HepG2 (cell line): ENCODE data around the gene MCFD2. TPM values are rescaled to one million over a fixed set of nuclear protein-coding genes. Genes with fewer than 3 reads are reported as not detected.

Experiments
- ATAC-seq: fragments of 200-7000 bp; cut with Tn5 transposase; 3 replicates; pipeline ENCODE4 v1.9.1; 2020; ENCODE audit warnings: mild to moderate bottlenecking, moderate library complexity
- BruUV-seq: library from RNA; stranded (reverse); fragments of 400-500 nt; replicated peaks from 2 replicates; lab custom pipeline; 2021; lab: Mats Ljungman, UMichigan
- CTCF ChIA-PET: fragments of 300-600 bp; formaldehyde crosslinking; extraction: SDS; loops from one replicate; lab custom pipeline; 2021; ENCODE audit warnings: low total read pairs, inconsistent platforms, low intra/inter-chr PET ratio; lab: Yijun Ruan, JAX
- POLR2A ChIA-PET: fragments of 350-600 bp; sonication (Branson Sonifier 250); formaldehyde crosslinking; loops from one replicate; lab custom pipeline; 2020; ENCODE audit warnings: antibody characterized with exemption, inconsistent platforms; lab: Yijun Ruan, JAX
- DNase-seq: peaks from one replicate; pipeline ENCODE4 v3.0.0-alpha.2; 2015; ENCODE audit warnings: low spot score
- FAIRE-seq: peaks from 3 replicates; lab custom pipeline; 2011; peaks lifted over from hg19 to GRCh38; lab: Jason Lieb, UNC
- H2AFZ ChIP-seq: one replicate; pipeline ENCODE4 v1.6.1; 2011; ENCODE audit warnings: low read length, inconsistent platforms
- H3K27ac ChIP-seq: fragments of 300-600 bp; 3 replicates; pipeline ENCODE4 v1.8.0; 2011; ENCODE audit warnings: mixed run types, mild to moderate bottlenecking, mixed read lengths, low read length, inconsistent platforms; ENCODE audit not compliant: insufficient read depth; ENCODE audit errors: extremely low read length
- H3K27me3 ChIP-seq, 2 experiments: fragments of 200-600 bp in 1 of 2; 2 replicates in 1 of 2; 3 replicates in 1 of 2; pipeline versions ENCODE4 v1.6.0 to v1.8.0; 2011; ENCODE audit warnings: low read length in 2 of 2, mild to moderate bottlenecking in 2 of 2, moderate library complexity in 2 of 2, inconsistent platforms in 1 of 2; ENCODE audit not compliant: insufficient read depth in 2 of 2, control insufficient read depth in 1 of 2
- H3K36me3 ChIP-seq, 2 experiments: fragments of 200-600 bp in 1 of 2; replicated peaks in 1 of 2; 2 replicates in 1 of 2; 3 replicates in 1 of 2; pipeline versions ENCODE4 v1.5.1 to v1.8.0; 2011; ENCODE audit warnings: low read length in 2 of 2, inconsistent platforms in 1 of 2; ENCODE audit not compliant: insufficient read depth in 2 of 2, control insufficient read depth in 1 of 2
- H3K4me1 ChIP-seq: 2 replicates; pipeline ENCODE4 v1.5.1; 2012; ENCODE audit warnings: low read length, inconsistent platforms; ENCODE audit not compliant: insufficient read depth
- H3K4me2 ChIP-seq: 2 replicates; pipeline ENCODE4 v1.6.0; 2011; ENCODE audit warnings: low read depth, low read length, inconsistent platforms
- H3K4me3 ChIP-seq, 3 experiments: fragments of 200-600 bp in 1 of 3; sonication (generic), shearing (Covaris generic) in 1 of 3; replicated peaks in 1 of 3; 2 replicates each; pipeline ENCODE4 v1.5.1; 2011 to 2016; ENCODE audit warnings: low read length in 3 of 3, inconsistent platforms in 2 of 3, low read depth in 2 of 3, mild to moderate bottlenecking in 2 of 3, control low read depth in 1 of 3, mixed read lengths in 1 of 3; ENCODE audit not compliant: insufficient read depth in 1 of 3
- H3K79me2 ChIP-seq: one replicate; pipeline ENCODE4 v1.6.1; 2011; ENCODE audit warnings: low read length, inconsistent platforms; ENCODE audit not compliant: insufficient read depth
- H3K9ac ChIP-seq: 2 replicates; pipeline ENCODE4 v1.6.0; 2011; ENCODE audit warnings: mild to moderate bottlenecking, low read depth, low read length, inconsistent platforms; ENCODE audit not compliant: insufficient read depth
- H3K9me3 ChIP-seq: 2 replicates; pipeline ENCODE4 v1.5.1; 2012; ENCODE audit warnings: mild to moderate bottlenecking, low read length
- H4K20me1 ChIP-seq: 2 replicates; pipeline ENCODE4 v1.6.0; 2011; ENCODE audit warnings: inconsistent platforms, mild to moderate bottlenecking, low read length, moderate library complexity; ENCODE audit not compliant: insufficient read depth
- ATAD3A ChIP-seq: sonication (generic); formaldehyde crosslinking; IDR thresholded peaks from 2 replicates; pipeline ENCODE4 v1.4.0; 2020; ENCODE audit warnings: missing genetic modification reagents
- HNRNPUL1 ChIP-seq: fragments of 200-400 bp; formaldehyde crosslinking; IDR thresholded peaks from 2 replicates; pipeline ENCODE4 v1.6.1; 2017; ENCODE audit warnings: low read depth, mild to moderate bottlenecking, low read length, moderate library complexity
- KLF15 ChIP-seq: sonication (generic); formaldehyde crosslinking; IDR thresholded peaks from 2 replicates; pipeline ENCODE4 v1.8.1; 2023; ENCODE audit warnings: borderline replicate concordance, mild to moderate bottlenecking, inconsistent platforms, missing genetic modification reagents, mixed read lengths
- MTA3 ChIP-seq: sonication (generic); formaldehyde crosslinking; IDR thresholded peaks from 2 replicates; pipeline ENCODE4 v1.4.0; 2020; ENCODE audit warnings: missing genetic modification reagents
- ZEB1 ChIP-seq: IDR thresholded peaks from 2 replicates; pipeline ENCODE4 v1.6.1; 2012; ENCODE audit warnings: mild to moderate bottlenecking, low read depth, inconsistent platforms; ENCODE audit not compliant: insufficient replicate concordance
- ZNF263 ChIP-seq: sonication (generic); formaldehyde crosslinking; IDR thresholded peaks from 2 replicates; pipeline ENCODE4 v1.4.0; 2020; ENCODE audit warnings: missing genetic modification reagents
- ZNF337 ChIP-seq: sonication (generic); formaldehyde crosslinking; IDR thresholded peaks from 2 replicates; pipeline ENCODE4 v1.5.1; 2020; ENCODE audit warnings: missing genetic modification reagents, low read depth, mild to moderate bottlenecking, borderline replicate concordance
- ZNF33B ChIP-seq: sonication (generic); formaldehyde crosslinking; IDR thresholded peaks from 2 replicates; pipeline ENCODE4 v1.5.1; 2020; ENCODE audit warnings: mild to moderate bottlenecking, missing genetic modification reagents
- ZNF563 ChIP-seq: sonication (generic); formaldehyde crosslinking; IDR thresholded peaks from 2 replicates; pipeline ENCODE4 v1.8.0; 2022; ENCODE audit warnings: mild to moderate bottlenecking, moderate library complexity, missing genetic modification reagents
- WGBS: methylation state at CpG from one replicate; pipeline ENCODE4 v1.1.6; 2017; ENCODE audit warnings: low lambda C conversion rate; 5-methylcytosine and 5-hydroxymethylcytosine counted together
- in situ Hi-C: cut with HindIII; loops from 2 replicates; pipeline ENCODE4 v1.10.0; 2017; ENCODE audit warnings: low pct_unique_long_range_greater_than_20kb; ENCODE audit not compliant: extremely low pct_ligation_motif_present
- intact Hi-C: fragments of 100-400 bp; cut with micrococcal nuclease; formaldehyde crosslinking; loops from one replicate; pipeline ENCODE4 v1.10.0; 2022; ENCODE audit not compliant: unreplicated experiment
- polyA plus RNA-seq, 8 experiments: library from polyadenylated mRNA; depleted of rRNA in 3 of 8; stranded (reverse) in 7 of 8; unstranded in 1 of 8; fragments of >200 nt; fragmentation: Illumina TruSeq in 4 of 8; extraction: Trizol in 4 of 8; gene quantifications; 2 replicates each; pipeline versions ENCODE4 v1.2.1 to v1.2.3, GENCODE V29; 2011 to 2016; ENCODE audit warnings: low read depth in 4 of 8, missing spikeins in 1 of 8, mixed read lengths in 1 of 8; ENCODE audit not compliant: insufficient read depth in 1 of 8
- total RNA-seq, 5 experiments: library from RNA; depleted of rRNA; stranded (reverse); fragments of >200 nt; fragmentation: Illumina TruSeq; extraction: Trizol; gene quantifications; 2 replicates each; pipeline ENCODE4 v1.2.3, GENCODE V29; 2016; ENCODE audit warnings: low read depth in 1 of 5
- TF ChIP-seq, protein P1 (sequence below): fragments of 450-650 bp; IDR thresholded peaks from 2 replicates; pipeline ENCODE4 v1.6.1; 2016
- TF ChIP-seq, protein P2 (sequence below): sonication (generic); formaldehyde crosslinking; conservative IDR thresholded peaks from 2 replicates; pipeline ENCODE4 v1.4.0; 2020; ENCODE audit warnings: missing genetic modification reagents
- TF ChIP-seq, protein P3 (sequence below): sonication (generic); formaldehyde crosslinking; IDR thresholded peaks from 2 replicates; pipeline ENCODE4 v1.5.1; 2020; ENCODE audit warnings: mild to moderate bottlenecking, moderate library complexity, missing genetic modification reagents

MCFD2 gene
- total and polyA plus RNA-seq, 2 of the 13 experiments (the other 11 are each of a cell fraction or from before 2014, with no cell fraction given): 183 to 232 TPM

DNA sequence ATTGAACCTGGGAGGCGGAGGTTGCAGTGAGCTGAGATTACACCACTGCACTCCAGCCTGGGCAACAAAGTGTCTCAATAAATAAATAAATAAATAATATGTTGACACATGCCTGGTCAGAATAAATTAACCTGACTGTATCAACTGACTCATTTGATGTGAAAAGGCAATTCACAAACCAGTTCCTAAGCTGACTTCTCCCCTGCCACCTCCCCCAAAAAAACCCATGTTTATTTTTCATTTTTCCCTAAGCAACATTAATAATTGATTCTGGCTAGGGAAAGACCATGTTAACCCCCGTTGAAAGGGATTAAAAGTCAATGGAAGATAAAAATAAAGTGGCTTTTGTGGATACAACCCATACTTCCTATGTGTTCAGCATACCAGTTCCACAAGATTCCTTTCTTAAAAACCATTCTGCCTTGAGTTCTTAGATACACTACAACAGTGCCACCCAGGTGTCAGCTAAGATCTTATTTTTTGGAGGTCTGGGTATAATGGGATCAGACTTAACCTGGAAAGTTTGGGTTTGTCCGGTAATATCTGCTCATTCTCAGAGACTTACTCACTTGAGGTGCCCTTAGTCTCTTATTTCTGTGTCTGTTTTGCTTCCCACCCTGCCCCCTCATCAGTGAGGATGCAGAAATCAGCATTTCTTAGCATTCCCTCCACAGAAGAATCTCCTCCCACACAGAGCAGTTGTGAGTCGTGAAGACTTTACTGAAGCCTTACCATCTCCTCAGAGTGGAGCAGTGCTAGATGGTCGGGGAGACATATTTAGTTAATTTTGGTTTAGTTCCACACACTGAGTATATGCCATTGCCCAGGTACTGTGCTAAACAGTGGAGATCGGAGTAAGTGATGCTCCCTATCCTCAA, 10.1 kb upstream of the MCFD2 start:
- Histone ChIP-seq H2AFZ (no peak overlapping the region), H3K4me3 (no peak overlapping the region), H3K9ac (no peak overlapping the region), H3K27ac (no peak overlapping the region), H3K27me3 (no peaks in the 10 kb centered on the region), H3K36me3 (no peaks in the 10 kb centered on the region), H4K20me1 (no peaks in the 10 kb centered on the region), H3K4me2 (no peak overlapping the region), H3K4me1 (peaks cover 16% of the 10 kb centered on the region), H3K79me2 (no peaks in the 10 kb centered on the region), H3K9me3 (peaks cover 19% of the 10 kb centered on the region)
- no peak for DNase-seq
- CTCF ChIA-PET: no interaction called here
- no peak for ATAC-seq
- 95% methylated on average over 6 of the region's 6 CpGs for WGBS
- no peak for FAIRE-seq
- POLR2A ChIA-PET: interaction anchor here (1.6 kb wide), 1 partner anchor 9 kb away, joined by 5 read pairs; no protein-coding TSS in a partner anchor
- in situ Hi-C loops: no loop called here
- TF ChIP-seq, protein P1, sequence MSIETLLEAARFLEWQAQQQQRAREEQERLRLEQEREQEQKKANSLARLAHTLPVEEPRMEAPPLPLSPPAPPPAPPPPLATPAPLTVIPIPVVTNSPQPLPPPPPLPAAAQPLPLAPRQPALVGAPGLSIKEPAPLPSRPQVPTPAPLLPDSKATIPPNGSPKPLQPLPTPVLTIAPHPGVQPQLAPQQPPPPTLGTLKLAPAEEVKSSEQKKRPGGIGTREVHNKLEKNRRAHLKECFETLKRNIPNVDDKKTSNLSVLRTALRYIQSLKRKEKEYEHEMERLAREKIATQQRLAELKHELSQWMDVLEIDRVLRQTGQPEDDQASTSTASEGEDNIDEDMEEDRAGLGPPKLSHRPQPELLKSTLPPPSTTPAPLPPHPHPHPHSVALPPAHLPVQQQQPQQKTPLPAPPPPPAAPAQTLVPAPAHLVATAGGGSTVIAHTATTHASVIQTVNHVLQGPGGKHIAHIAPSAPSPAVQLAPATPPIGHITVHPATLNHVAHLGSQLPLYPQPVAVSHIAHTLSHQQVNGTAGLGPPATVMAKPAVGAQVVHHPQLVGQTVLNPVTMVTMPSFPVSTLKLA: no peak
- TF ChIP-seq KLF15 (CRISPR knock-in tag) (no peak), ZNF33B (CRISPR knock-in tag) (no peak), HNRNPUL1 (no peak)
- no TSS peak for BruUV-seq
- intact Hi-C loops: no loop called here

DNA sequence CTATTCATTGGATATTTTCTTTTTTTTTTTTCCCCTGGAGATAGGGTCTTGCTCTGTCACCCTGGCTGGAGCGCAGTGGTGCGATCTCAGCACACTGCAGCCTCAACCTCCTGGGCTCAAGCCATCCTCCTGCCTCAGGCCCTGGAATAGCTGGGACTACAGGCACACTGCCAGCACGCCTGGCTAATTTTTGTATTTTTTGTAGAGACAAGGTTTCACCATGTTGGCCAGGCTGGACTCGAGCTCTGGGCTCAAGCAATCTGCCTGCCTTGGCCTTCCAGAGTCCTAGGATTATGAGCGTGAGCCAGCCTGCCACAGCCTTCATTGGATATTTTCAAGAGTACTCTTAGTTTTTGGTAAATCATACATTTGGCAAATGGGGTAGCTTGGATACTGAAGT, 9.0 kb upstream of the MCFD2 start:
- in situ Hi-C loops: no loop called here
- no peaks in the 10 kb centered on the region; a peak in 1 of 5 replicates for H3K36me3 ChIP-seq
- no peaks in the 10 kb centered on the region for H4K20me1 ChIP-seq
- no peak overlapping the region for H3K4me3 ChIP-seq
- H3K27ac ChIP-seq: no peak overlapping the region
- no peaks in the 10 kb centered on the region for H3K27me3 ChIP-seq
- FAIRE-seq (no peak), ATAC-seq (no peak), DNase-seq (no peak)
- intact Hi-C loops: no loop called here
- no peak overlapping the region for H3K4me2 ChIP-seq
- 95% methylated on average over 5 of the region's 5 CpGs for WGBS
- ChIA-PET CTCF (no interaction called here), POLR2A (interaction anchor here (1.6 kb wide), 1 partner anchor 8 kb away, joined by 5 read pairs; no protein-coding TSS in a partner anchor)
- H3K4me1 ChIP-seq: peaks cover 16% of the 10 kb centered on the region
- no peaks in the 10 kb centered on the region for H3K79me2 ChIP-seq
- no peak overlapping the region for H3K9ac ChIP-seq
- BruUV-seq: no TSS peak
- peaks cover 19% of the 10 kb centered on the region for H3K9me3 ChIP-seq
- no peak overlapping the region for H2AFZ ChIP-seq
- no peak for TF ChIP-seq ATAD3A
- TF ChIP-seq, protein P2, sequence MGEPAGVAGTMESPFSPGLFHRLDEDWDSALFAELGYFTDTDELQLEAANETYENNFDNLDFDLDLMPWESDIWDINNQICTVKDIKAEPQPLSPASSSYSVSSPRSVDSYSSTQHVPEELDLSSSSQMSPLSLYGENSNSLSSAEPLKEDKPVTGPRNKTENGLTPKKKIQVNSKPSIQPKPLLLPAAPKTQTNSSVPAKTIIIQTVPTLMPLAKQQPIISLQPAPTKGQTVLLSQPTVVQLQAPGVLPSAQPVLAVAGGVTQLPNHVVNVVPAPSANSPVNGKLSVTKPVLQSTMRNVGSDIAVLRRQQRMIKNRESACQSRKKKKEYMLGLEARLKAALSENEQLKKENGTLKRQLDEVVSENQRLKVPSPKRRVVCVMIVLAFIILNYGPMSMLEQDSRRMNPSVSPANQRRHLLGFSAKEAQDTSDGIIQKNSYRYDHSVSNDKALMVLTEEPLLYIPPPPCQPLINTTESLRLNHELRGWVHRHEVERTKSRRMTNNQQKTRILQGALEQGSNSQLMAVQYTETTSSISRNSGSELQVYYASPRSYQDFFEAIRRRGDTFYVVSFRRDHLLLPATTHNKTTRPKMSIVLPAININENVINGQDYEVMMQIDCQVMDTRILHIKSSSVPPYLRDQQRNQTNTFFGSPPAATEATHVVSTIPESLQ: no peak
- no peak for TF ChIP-seq ZNF263
- no peak for TF ChIP-seq MTA3
- TF ChIP-seq, protein P3, sequence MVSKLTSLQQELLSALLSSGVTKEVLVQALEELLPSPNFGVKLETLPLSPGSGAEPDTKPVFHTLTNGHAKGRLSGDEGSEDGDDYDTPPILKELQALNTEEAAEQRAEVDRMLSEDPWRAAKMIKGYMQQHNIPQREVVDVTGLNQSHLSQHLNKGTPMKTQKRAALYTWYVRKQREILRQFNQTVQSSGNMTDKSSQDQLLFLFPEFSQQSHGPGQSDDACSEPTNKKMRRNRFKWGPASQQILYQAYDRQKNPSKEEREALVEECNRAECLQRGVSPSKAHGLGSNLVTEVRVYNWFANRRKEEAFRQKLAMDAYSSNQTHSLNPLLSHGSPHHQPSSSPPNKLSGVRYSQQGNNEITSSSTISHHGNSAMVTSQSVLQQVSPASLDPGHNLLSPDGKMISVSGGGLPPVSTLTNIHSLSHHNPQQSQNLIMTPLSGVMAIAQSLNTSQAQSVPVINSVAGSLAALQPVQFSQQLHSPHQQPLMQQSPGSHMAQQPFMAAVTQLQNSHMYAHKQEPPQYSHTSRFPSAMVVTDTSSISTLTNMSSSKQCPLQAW: no peak
- no peak for TF ChIP-seq ZEB1
- TF ChIP-seq ZNF563 (CRISPR knock-in tag): no peak
- TF ChIP-seq ZNF337 (CRISPR knock-in tag): no peak
